Spleen (tissue), 11 donors: ENCODE measurements around the gene ADGRF4. TPM values are rescaled to one million over a fixed set of nuclear protein-coding genes. Genes with fewer than 3 reads are reported as not detected.

ENCODE experiments used
- DNase-seq: peaks from one replicate; pipeline ENCODE4 v3.0.0-alpha.2; 2020
- H3K27ac ChIP-seq, 8 donors: fragments of 200-600 bp; sonication (generic) in 7 of 8; 1 replicate in 4 of 8; 2 replicates in 4 of 8; pipeline versions ENCODE4 v1.5.0 to v1.8.0; 2016 to 2021; ENCODE audit warnings: inconsistent platforms in 4 of 8, mild to moderate bottlenecking in 4 of 8, moderate library complexity in 1 of 8
- H3K27me3 ChIP-seq, 7 donors: fragments of 200-600 bp; sonication (generic) in 6 of 7; replicated peaks in 1 of 7; 1 replicate in 4 of 7; 2 replicates in 3 of 7; pipeline versions ENCODE4 v1.5.0 to v1.8.0; 2016 to 2021; ENCODE audit warnings: inconsistent platforms in 3 of 7, mild to moderate bottlenecking in 1 of 7
- H3K36me3 ChIP-seq, 6 donors: fragments of 200-600 bp; sonication (generic) in 5 of 6; 1 replicate in 4 of 6; 2 replicates in 2 of 6; pipeline versions ENCODE4 v1.5.0 to v1.8.0; 2016 to 2021; ENCODE audit warnings: inconsistent platforms in 2 of 6
- H3K4me1 ChIP-seq, 6 donors: fragments of 200-600 bp; sonication (generic) in 5 of 6; 1 replicate in 3 of 6; 2 replicates in 3 of 6; pipeline versions ENCODE4 v1.5.0 to v1.8.0; 2016 to 2021; ENCODE audit warnings: inconsistent platforms in 3 of 6
- H3K4me3 ChIP-seq, 8 donors: fragments of 200-600 bp; sonication (generic) in 7 of 8; 1 replicate in 4 of 8; 2 replicates in 4 of 8; pipeline versions ENCODE4 v1.5.0 to v1.8.0; 2016 to 2021; ENCODE audit warnings: inconsistent platforms in 4 of 8, mild to moderate bottlenecking in 4 of 8, moderate library complexity in 2 of 8
- H3K9me3 ChIP-seq, 8 donors: fragments of 200-600 bp; sonication (generic) in 7 of 8; 1 replicate in 4 of 8; 2 replicates in 4 of 8; pipeline versions ENCODE4 v1.5.0 to v1.8.0; 2016 to 2021; ENCODE audit warnings: inconsistent platforms in 4 of 8
- POLR2A ChIP-seq, 3 donors: fragments of 450-650 bp; IDR thresholded peaks; one replicate each; pipeline ENCODE4 v1.5.1; 2017; ENCODE audit warnings: antibody characterized with exemption in 3 of 3, mild to moderate bottlenecking in 1 of 3
- POLR2AphosphoS5 ChIP-seq, 3 donors: sonication (generic); formaldehyde crosslinking; IDR thresholded peaks; one replicate each; pipeline ENCODE4 v1.5.1; 2017; ENCODE audit warnings: antibody characterized with exemption in 3 of 3
- WGBS, 5 donors: extraction: QIAGEN DNeasy Blood & Tissue Kit in 3 of 5; methylation state at CpG; one replicate each; pipeline versions ENCODE4 v1.1.5 to v1.1.7; 2013 to 2018; 5-methylcytosine and 5-hydroxymethylcytosine counted together
- intact Hi-C: fragments of 100-400 bp; cut with DNase I; formaldehyde crosslinking; loops from one replicate; pipeline ENCODE4 v1.15.0; 2023; ENCODE audit warnings: low total_unique reads
- polyA plus RNA-seq, 3 donors: library from polyadenylated mRNA; stranded (reverse); fragments of 200-250 nt; gene quantifications; one replicate each; pipeline ENCODE4 v1.2.1, GENCODE V29; 2013
- total RNA-seq, 7 donors: library from RNA; depleted of rRNA in 3 of 7; stranded (reverse); fragments of >200 nt in 3 of 7; fragmentation: NEBNext Ultra II Directional in 4 of 7; extraction: Animal tissue kit (Norgen Biotek cat#: 25700) in 4 of 7; gene quantifications; one replicate each; pipeline versions ENCODE4 v1.1.0 to v1.2.1, GENCODE V29; 2016 to 2021
- TF ChIP-seq, protein P1 (sequence below), 11 experiments: fragments of 200-600 bp in 7 of 11; fragments of 450-650 bp in 4 of 11; sonication (generic) in 4 of 11; IDR thresholded peaks in 8 of 11; conservative IDR thresholded peaks in 3 of 11; 1 replicate in 7 of 11; 2 replicates in 4 of 11; pipeline versions ENCODE4 v1.4.0 to v1.8.0; 2016 to 2021; ENCODE audit warnings: antibody characterized with exemption in 11 of 11, inconsistent platforms in 4 of 11, mild to moderate bottlenecking in 1 of 11
- donor health status: healthy with polysubstance abuse.
- donor health status: DM: no; HTN: no; CAD: no; lungs with moderate emphysema.
- donor health status: DM: no; HTN: no; CAD: no.
- donor health status: Bipolar disorder and iron deficiency.
- donor health status: healthy.
- donor health status: DM: no; HTN: no; CAD: no.
- donor health status: DM: yes; HTN: yes; CAD: no.

Gene ADGRF4
- total and polyA plus RNA-seq, 10 donors = not detected

DNA sequence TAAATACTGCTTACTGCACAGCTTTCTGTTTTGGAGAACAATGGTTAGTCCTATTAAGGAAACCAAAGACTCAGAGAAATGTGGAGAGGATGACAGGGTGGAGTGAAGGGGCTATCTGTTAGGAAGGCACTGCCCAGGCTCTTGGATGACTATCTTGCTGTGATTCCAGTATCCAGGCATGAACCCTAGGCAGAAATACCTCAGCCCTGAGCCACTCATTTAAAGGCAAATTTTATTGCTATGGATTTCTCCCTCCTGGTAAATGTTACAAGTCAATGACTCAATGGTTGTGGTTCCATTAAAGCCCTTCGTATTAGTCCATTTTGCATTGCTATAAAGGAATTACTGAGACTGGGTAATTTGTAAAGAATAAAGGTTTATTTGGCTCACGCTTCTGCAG is 25.9 kb downstream of the ADGRF4 start:
- Histone ChIP-seq H3K27me3 (no peaks in the 10 kb centered on the region), H3K4me1 (no peaks in the 10 kb centered on the region), H3K9me3 (peaks cover 0 to 4% (median 0%) of the 10 kb centered on the region in 8 donors), H3K27ac (no peak overlapping the region), H3K4me3 (no peak overlapping the region), H3K36me3 (no peaks in the 10 kb centered on the region)
- DNase-seq = no peak
- no peak for TF ChIP-seq POLR2A (IDR thresholded peaks at IDR 0.05)
- TF ChIP-seq, protein P1, sequence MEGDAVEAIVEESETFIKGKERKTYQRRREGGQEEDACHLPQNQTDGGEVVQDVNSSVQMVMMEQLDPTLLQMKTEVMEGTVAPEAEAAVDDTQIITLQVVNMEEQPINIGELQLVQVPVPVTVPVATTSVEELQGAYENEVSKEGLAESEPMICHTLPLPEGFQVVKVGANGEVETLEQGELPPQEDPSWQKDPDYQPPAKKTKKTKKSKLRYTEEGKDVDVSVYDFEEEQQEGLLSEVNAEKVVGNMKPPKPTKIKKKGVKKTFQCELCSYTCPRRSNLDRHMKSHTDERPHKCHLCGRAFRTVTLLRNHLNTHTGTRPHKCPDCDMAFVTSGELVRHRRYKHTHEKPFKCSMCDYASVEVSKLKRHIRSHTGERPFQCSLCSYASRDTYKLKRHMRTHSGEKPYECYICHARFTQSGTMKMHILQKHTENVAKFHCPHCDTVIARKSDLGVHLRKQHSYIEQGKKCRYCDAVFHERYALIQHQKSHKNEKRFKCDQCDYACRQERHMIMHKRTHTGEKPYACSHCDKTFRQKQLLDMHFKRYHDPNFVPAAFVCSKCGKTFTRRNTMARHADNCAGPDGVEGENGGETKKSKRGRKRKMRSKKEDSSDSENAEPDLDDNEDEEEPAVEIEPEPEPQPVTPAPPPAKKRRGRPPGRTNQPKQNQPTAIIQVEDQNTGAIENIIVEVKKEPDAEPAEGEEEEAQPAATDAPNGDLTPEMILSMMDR (IDR thresholded peaks at IDR 0.05 in 8 of 11, conservative IDR thresholded peaks at IDR 0.05 in 3 of 11) = no peak
- TF ChIP-seq POLR2AphosphoS5 (IDR thresholded peaks at IDR 0.05) = no peak
- 85 to 94% (median 92%) methylated on average over 2 of the region's 2 CpGs for WGBS, 5 donors
- intact Hi-C loops = no loop called here

DNA sequence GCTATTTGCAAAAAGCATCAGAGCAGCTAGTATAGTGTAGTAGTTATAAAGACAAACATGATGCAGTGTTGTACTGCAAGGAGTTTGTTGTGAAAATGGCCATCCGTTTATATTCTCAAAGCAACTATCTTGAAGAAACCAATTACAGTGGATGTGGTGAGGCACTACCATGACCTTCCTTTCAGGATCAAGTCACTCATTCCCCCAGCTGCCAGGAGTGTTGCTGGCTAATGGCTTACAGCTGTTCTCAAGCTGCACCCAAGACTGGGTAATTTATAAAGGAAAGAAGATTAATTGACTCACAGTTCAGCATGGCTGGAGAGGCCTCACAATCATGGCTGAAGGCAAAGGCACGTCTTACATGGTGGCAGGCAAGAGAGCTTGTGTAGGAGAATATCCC is 29.0 kb downstream of the ADGRF4 start:
- Histone ChIP-seq H3K36me3 (no peaks in the 10 kb centered on the region), H3K27ac (no peak overlapping the region)
- WGBS, 5 donors = 39 to 63% (median 61%) methylated on average over 2 of the region's 2 CpGs

DNA sequence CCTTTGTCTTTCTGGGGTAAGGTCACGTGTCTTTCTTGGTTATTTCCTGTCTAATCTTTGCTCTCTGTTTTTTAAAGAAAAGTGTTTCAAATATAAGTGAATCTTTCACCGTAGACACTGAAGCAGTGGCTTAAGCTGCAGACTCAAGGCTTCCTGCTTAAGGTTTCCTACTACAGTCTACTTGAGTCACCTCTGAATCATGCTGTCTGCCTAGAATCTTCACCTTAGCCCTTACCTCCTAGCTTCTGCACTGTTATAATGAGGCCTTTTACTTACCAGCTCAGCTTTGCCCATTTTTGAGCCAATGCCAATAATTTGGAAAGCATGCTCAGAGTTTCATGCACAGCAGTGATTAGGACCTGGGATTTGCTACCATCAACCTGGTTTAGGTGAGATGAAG is 30.6 kb downstream of the ADGRF4 start:
- H3K4me1 ChIP-seq = no peaks in the 10 kb centered on the region
- no peak for TF ChIP-seq POLR2AphosphoS5 (IDR thresholded peaks at IDR 0.05)
- intact Hi-C loops = no loop called here
- 27 to 42% (median 30%) methylated on average over 2 of the region's 2 CpGs for WGBS, 5 donors
- H3K9me3 ChIP-seq = peaks cover 0 to 4% (median 0%) of the 10 kb centered on the region in 8 donors
- H3K4me3 ChIP-seq = no peak overlapping the region
- no peaks in the 10 kb centered on the region for H3K36me3 ChIP-seq
- no peak overlapping the region for H3K27ac ChIP-seq
- no peaks in the 10 kb centered on the region for H3K27me3 ChIP-seq
- DNase-seq = no peak

More for the DNA sequence above, 29.0 kb downstream of the ADGRF4 start:
- TF ChIP-seq POLR2A (IDR thresholded peaks at IDR 0.05) (no peak), POLR2AphosphoS5 (IDR thresholded peaks at IDR 0.05) (no peak)
- TF ChIP-seq, protein P1 (IDR thresholded peaks at IDR 0.05 in 8 of 11, conservative IDR thresholded peaks at IDR 0.05 in 3 of 11) = no peak
- H3K27me3 ChIP-seq = no peaks in the 10 kb centered on the region
- H3K9me3 ChIP-seq = peaks cover 0 to 4% (median 0%) of the 10 kb centered on the region in 8 donors
- intact Hi-C loops = no loop called here
- H3K4me1 ChIP-seq = no peaks in the 10 kb centered on the region
- no peak for DNase-seq
- no peak overlapping the region for H3K4me3 ChIP-seq

DNA sequence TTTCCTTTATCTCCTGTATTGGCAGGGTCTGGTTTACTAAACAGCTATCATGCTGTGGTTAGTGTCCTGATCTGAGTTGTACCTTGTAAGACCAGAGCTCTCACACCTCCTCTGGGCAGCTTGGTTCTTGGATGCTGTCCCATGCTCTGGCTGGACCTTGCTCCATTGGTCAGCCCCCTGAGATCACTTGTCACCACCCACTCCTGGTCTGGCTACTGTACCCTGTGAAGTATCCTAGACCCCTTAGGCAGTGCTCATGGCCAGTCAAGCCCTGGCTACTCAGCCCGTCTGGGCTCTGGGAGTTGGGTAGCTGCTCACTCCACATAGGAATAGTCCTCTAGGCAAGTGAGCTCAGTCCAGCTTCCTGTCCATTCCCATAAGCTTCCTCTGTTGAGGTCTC is 31.1 kb downstream of the ADGRF4 start:
- TF ChIP-seq, protein P1 (IDR thresholded peaks at IDR 0.05 in 8 of 11, conservative IDR thresholded peaks at IDR 0.05 in 3 of 11) = no peak
- no peak for TF ChIP-seq POLR2AphosphoS5 (IDR thresholded peaks at IDR 0.05)
- TF ChIP-seq POLR2A (IDR thresholded peaks at IDR 0.05) = no peak

More for the DNA sequence above, 31.1 kb downstream of the ADGRF4 start:
- H3K36me3 ChIP-seq = no peaks in the 10 kb centered on the region
- no peak overlapping the region for H3K27ac ChIP-seq
- H3K4me1 ChIP-seq = no peaks in the 10 kb centered on the region
- H3K27me3 ChIP-seq = no peaks in the 10 kb centered on the region
- WGBS, 5 donors = 82 to 100% (median 87%) methylated on average over 1 of the region's 1 CpG
- intact Hi-C loops = no loop called here
- no peak overlapping the region for H3K4me3 ChIP-seq
- no peak for DNase-seq
- H3K9me3 ChIP-seq = peaks cover 0 to 4% (median 0%) of the 10 kb centered on the region in 8 donors
